ENCODE data around the gene ZNF654.

GRCh38 chr3:88034491-88035275 lies 24.4 kb upstream of the ZNF654 start:
- no peak for TF ChIP-seq CTCF (IDR thresholded peaks at IDR 0.05)
- TF ChIP-seq POLR2A (IDR thresholded peaks at IDR 0.05) = no peak

All from uterus (tissue), 2 donors.